HG02943 (cell line): ENCODE data around the gene B3GALT2.

ENCODE experiments used
- ATAC-seq: cut with Tn5 transposase; IDR thresholded peaks from one replicate; pipeline ENCODE4 v1.9.1; 2021; ENCODE audit warnings: mild to moderate bottlenecking, low read depth, moderate library complexity; ENCODE audit not compliant: unreplicated experiment

The B3GALT2 gene

DNA sequence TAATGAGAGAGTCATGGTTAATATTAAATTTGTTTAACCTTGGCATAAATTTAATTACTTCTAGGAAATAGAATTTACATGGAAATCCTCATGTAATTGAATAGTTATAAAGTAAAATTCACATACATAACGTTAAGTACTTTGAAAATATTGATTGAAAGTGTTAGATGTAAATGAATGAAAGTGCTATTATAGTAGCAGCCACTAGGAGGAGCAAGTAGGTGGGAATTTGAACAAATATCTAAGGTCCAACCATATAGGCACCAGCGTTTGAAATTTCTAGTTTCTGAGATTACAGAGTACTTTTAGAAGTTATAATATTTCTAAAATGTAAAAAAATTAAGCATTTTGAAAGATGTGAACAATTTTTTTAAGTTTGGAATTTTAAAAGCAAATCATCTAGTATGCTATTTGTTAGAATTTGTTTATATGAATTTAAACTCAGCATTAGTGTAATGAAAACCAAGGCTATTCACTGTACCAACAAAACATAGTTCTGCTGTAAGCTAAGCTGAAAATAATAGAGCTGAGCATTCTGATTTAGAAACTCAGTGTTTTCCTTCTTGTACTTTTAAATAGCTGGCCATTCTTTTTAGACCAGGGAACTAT is 3.3 kb downstream of the B3GALT2 start:
- peak; percentile 59 for ATAC-seq

DNA sequence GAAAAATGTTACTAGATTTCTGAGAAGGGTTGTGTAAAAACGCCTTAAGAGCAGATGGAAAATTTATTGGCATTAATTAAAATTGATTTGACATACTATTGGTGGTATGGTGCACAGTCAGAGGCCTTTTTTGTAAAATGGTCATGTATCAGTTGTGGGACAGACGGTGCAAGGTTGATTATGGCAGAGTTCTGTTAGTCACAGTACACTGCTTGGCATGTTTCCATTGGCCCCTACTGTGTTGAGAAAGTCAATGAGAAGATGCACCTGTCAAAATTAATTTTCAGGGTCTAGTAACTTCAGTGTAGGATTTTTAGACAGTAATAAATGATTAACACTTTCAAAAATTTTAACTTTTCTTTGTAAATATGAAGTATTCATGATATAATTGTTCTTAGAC is 4.4 kb downstream of the B3GALT2 start:
- ATAC-seq: no peak

DNA sequence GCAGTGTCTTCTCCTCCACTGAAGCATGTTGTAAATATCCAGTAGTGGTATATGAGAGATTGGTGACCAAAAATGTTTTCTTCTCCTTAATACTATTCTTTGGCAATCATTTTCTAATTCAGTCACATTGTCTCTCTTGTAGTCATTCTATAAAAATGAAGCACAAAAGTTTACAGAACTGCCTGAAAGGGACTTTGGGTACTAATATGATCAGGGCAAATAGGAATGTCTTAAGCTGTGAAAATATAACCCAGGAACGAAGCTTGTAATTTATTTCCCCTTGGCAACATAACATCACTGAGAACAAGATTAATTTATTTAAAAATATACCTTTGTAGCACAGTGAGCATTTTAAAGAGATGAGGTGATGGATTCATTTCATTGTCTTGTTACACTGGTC is 4.9 kb downstream of the B3GALT2 start:
- ATAC-seq: no peak

DNA sequence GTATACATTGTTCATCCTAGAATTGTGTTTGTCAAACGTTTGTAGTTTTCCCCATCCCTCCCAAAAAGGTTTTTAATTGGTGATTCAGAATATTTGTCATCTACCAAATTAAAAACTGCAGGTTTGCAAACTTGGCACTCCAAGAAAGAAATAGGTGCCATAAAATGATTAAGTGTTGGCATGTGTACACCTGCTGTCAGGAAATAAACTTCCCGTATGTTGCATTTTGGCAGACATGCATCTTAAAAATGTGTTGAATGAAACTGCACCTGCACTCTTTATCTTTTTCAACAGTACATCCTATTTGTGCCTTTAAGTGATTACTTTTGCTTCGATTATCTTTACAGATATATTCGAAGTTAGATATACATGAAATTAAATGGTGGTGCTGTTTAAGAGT is 7.3 kb downstream of the B3GALT2 start:
- no peak for ATAC-seq

DNA sequence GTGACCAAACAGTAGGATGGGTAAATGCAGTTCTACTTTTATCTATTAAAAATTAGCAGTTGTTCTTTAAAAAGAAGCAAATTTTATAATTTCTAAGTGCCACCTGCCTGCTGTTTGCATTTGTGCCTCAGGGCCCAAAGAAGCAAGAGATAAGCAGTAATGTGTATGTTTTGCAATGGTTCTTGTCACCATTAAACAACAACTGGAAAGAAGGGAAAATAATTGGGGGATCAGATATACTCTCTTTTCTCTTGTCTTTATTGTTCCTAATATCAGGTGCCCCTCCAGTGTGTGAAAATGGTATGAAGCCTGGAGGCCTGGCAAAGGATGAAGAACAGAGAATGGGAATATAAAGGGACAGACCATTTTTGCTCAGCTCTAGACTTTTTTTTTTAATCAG is 9.6 kb downstream of the B3GALT2 start:
- ATAC-seq: no peak

DNA sequence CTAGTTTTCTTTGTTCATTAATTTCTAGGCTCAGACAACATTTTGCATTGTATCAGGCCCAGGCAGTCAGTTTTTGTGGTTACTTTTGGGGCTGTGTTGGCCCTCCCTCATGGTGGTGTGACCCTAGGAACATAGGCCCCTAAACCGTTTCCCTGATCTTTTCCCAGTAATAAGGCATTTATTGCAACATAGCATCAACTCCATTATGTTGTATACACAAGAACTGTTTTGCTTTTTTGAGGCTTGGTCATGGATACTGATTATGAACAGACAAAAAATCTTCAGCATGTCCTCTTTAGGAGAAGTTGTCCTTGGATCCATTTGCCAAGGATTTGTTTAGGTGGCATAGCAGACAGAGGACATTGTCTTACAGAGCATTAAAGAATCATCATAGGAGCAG is 10.3 kb downstream of the B3GALT2 start:
- no peak for ATAC-seq

DNA sequence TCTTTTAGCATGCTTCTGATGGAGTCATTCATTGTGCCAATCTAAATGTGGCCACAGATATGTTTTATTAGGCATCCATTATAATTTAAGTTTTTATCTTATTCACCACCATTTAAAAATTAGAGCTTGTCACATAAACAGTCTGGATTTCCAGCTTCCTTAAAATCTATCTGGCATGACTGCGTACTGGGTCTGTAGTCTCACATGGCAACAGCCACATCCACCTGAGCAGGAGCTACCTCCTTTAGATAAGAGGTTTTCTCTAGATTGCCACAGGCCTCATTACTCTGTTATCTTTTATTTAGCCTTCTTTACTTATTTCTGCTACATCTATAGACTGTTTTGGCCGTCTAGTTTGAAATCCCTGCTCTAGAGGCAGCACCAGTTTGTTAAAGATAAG is 29.1 kb downstream of the B3GALT2 start:
- ATAC-seq: no peak

DNA sequence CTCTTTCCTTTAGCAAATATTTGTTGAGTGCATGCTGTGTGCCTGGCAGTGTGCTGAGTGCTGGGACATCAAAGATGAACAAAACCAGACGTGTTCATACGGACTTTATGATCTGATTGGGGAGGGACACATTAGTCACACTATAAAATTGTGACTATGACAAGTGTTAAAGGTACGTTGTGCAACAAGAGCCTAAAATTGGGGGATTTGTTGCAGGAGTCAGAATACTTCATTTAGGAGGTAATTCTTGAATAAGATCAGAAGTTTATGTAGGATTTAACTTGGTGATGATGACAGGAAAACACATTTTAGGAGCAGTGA is 29.6 kb downstream of the B3GALT2 start:
- ATAC-seq: no peak

DNA sequence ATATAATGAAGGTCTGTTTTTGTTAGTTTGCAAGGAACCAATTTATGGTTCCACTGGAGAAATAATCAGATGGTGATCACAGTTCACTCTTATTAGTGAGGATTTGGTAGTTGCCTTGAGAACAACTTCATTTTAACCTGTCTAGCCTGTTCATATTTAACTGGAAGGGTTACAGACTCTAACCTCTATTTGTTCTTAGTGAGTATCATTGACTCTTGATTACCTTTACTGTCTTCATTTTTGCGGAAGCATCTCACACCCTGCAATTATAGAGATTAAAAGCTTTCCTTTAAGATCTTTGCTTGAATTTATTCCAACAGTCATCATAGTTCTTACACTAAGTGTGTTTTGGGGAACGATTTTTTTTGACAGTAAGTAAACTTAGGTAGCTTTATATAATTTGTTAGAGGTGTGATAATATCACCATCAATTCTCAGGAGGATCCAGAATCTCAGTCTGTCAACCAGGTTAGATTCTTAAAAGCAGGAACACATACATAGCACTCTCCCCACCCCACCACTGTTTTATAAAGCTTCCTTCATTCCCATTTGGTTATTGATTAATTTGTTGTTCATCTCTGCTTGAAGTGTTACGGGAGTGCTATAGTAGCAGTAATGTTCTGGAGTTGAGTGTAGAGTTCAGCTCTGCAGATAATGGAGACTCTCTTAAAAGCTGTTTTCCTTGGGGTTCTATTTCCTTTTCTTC is 30.1 kb downstream of the B3GALT2 start:
- no peak for ATAC-seq

DNA sequence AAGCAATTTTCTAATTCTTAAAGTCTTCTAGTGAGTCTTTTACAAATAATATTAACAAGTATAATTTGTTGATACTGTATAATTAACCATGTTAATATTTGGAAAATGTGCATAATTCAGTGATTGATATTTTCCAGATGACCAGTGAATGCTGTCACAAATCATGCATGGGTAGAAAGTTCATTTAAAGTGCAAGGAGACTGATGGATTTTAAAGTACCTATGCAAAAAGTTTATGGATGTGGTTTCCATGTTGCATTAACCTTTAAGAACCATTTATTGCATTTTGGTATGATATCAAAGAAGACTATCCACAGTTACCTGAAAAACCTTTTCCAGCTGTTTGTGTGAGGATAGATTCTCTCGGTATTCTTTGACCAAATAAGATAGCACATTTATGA is 41.4 kb downstream of the B3GALT2 start:
- ATAC-seq: no peak

DNA sequence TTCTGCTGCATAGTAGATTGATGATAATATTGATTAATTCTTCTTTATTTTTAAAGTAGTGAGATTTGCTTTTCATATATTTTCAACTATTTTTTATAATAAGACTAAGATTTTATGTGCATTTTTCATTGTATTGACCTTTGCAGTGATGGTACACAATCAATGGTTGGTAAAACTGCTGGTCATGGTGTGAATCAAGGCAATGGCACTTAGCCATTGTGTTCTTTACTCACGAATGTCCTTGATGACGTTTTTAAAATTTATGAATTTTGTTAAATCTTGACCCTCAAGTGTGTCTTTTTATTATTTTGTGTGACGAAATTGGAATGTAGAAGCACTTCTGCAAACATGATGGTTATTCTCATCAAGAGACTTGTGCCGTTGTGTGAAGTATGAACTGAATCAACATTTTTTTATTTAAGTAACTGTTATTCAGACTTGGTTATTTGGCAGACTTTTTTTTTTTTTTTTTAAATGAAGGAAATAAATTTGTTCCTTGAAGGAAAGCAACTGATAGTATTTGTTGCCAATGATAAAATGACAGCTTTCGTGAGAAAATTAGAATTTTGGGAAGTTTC is 42.0 kb downstream of the B3GALT2 start:
- no peak for ATAC-seq

DNA sequence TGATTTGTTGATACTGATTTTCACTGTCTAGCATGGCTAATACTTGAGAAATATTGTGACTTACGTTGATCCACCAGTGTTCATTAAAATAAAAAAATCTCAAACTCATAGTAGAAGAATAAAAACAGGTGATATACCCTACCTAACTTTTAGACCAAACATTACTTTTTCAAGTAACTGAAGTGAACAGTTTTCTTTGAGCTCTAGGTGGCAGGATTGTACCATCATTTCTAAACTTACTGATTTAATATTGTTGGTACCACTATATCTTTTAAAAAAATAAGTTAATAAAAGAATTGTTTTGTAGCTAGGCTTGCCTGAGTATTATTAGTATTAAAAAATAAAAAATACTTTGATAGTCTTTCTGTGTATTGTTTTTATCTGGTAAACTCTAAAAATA is 43.1 kb downstream of the B3GALT2 start:
- ATAC-seq: no peak

DNA sequence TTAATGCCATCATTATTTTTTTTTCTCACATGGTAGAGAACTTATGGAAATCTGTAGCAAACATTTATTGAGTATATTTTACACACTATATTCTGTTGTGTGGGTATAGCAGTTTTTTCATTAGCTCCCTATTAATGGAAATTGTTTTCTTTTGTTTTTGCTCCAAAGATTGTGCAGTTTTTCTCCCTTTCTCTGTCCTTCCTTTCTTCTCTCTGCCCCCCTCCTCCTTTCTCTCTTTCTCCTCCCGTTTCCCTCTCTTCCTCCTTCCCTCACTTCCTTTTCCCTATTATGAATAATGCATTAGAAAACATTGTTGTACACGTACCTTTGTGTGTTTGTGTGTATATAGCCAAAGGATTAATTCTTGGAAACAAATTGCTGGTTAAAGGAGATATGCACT is 44.0 kb downstream of the B3GALT2 start:
- no peak for ATAC-seq

DNA sequence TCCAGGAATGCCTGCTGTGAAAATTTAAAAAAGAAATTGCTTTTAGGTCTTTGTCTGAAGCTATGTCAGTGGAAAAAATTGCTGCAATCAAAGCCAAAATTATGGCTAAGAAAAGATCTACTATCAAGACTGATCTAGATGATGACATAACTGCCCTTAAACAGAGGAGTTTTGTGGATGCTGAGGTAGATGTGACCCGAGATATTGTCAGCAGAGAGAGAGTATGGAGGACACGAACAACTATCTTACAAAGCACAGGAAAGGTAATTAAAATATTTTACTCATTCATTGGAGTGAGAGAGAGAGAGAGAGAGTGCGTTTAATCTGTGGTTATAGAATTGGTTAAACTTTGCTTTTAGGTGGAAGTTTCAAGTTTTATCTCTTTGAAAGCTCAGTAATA is 44.6 kb downstream of the B3GALT2 start:
- ATAC-seq: no peak

DNA sequence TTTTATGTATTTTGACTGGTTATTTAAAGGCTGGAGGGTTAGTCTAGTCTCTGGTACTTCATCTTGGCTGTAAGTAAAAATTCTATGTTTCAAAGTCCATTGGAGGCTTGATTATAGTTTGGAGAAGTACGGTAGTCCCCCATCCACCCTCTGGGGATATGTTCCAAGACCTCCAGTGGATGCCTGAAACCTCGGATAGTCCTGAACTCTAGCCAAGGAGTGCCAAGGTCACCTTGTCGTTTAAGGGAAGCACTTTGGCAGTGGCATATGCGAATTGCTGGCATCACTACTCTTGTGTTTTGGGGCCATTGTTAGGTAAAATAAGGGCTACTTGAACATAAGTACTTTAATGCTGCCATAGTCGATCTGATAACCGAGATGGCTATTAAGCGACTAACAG is 46.2 kb downstream of the B3GALT2 start:
- ATAC-seq: no peak

DNA sequence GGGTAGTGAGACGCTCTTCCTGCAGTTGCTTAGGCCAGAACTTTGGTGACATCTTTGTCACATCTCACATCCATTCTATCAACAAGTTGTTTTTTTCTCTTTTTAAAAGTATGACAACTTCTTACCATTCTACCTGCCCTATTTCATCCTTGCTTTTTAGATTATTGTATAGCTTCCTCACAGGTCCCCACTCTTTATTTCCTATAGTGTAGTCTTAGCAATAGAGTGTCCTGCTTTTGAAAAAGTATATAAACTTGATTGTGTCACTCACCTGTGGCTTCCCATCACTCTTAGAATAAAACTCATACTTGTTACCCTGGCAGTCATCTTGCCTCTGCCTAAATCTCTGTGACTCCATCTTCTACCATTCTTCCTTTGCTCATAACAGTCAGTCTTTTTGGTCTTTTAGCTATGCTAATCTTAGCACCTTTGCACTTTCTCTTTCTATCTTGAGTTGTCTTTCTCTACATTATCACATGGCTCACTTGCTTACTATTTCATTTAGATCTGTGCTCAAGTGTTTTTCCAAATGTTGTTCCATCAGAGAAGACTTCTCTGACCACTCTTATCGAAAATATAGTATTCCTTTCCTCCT is 55.0 kb downstream of the B3GALT2 start:
- ATAC-seq: no peak
